GM13976 (cell line): Measurements from ENCODE around the gene ZNF48.

Source experiments
- DNase-seq: peaks from one replicate; pipeline ENCODE4 v3.0.0; 2012; ENCODE audit warnings: low spot score
- CTCF ChIP-seq: IDR thresholded peaks from 2 replicates; pipeline ENCODE4 v1.5.1; 2012; ENCODE audit warnings: borderline replicate concordance, mild to moderate bottlenecking; ENCODE audit not compliant: insufficient read depth; ENCODE audit errors: extremely low read depth, missing control alignments, control extremely low read depth
- in situ Hi-C: fragments of 300-500 bp; cut with MboI; formaldehyde crosslinking; loops from one replicate; pipeline ENCODE4 v1.12.0; 2022; ENCODE audit warnings: low sequenced_read_pairs, mixed read lengths, inconsistent platforms; ENCODE audit not compliant: unreplicated experiment

Gene ZNF48

GRCh38 chr16:30351001-30351441 is 44.2 kb upstream of the ZNF48 start:
- no peak for DNase-seq
- TF ChIP-seq CTCF = no peak
- in situ Hi-C loops = no loop called here

DNA sequence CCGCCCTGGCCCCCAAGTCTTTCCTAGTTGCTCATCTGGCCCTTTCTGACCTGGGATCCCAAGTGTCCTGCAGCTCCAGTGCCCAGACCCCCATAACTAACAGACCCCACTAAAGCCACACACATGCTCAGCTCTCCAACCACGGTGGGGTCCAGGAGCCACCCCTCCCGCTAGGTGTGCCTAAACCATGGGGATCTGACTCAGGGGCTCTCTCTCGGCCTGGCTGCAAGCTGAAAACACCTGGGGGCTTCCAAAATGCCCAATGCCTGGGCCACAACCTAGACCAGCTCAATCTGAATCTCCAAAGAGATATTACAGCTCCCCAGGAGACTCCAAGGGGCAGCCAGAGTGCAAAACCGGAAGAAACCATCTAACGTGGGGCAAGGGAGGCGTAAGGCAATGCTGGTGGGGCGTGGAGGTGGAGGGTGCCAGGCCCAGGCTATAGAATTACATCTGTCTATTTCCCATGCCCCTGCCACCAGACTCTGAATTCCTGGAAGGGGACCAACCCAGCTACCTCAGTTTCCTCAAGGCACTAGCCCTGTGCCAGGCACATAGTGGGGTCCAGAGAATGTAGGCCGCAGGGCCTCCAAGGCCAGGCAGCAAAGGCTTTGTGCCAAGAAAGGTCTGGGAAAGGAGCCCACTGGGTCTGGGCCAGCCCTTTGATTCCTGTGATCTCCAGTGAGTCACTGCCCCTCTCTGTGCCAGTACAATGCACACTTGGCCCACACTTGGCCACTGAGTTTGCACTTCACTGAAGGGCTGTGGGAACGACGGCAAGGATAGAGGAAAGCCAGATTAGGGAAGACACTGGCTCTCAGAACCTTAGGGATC is 43.4 kb upstream of the ZNF48 start:
- TF ChIP-seq CTCF = no peak
- in situ Hi-C loops = no loop called here
- DNase-seq = no peak

DNA sequence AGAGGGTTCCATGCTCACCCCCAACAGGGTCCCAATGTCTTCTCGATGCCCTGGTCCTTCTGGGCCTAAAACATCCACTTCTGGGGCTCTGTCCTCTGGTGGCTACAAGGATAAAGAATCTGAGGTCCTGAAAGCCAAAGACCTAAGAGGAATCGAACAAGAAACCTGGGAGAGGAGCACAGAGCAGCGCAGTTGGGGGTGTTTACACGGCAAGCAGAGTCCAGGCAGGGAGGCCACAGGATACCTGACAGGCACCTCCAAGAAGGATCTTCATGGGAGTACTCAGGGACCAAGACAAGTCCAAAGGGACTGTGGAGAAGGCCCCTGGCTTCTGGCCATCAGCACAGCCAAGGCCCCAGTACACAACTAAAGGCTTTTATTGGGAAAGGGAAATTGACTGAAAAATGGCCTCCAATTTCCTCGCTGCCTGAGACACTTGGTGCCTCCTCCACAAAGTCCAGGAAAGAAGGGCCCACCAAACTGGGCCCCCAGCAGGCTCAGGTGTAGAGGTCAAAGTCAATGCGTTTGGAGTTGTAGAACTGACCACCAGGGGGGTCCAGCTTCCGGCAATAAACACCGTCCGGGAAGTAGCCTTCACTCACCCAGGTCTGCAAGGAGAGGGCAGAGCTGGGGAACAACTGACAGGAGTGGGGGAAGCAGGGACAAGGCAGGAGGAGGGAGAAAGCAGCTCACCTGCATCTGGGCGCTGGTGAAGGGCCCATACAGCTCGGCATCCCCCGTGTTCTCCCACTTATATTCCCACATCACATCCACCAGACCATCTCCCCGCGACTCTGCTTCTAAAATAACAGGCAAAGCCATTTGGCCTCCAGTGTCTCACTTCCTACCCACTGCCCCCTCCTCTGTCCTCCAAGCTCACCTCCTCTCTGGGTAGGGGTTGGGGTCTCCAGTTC is 42.5 kb upstream of the ZNF48 start:
- in situ Hi-C loops = no loop called here
- TF ChIP-seq CTCF = no peak
- no peak for DNase-seq

GRCh38 chr16:30353438-30354129 is 41.6 kb upstream of the ZNF48 start:
- DNase-seq = no peak
- in situ Hi-C loops = no loop called here
- TF ChIP-seq CTCF = no peak

- DNase-seq = no peak
- in situ Hi-C loops = no loop called here
- no peak for TF ChIP-seq CTCF
Measured at GRCh38 chr16:30354423-30355143, 40.6 kb upstream of the ZNF48 start.
